Stimulated activated effector memory CD8-positive, alpha-beta T cell treated with anti-CD3 and anti-CD28 coated beads, Interleukin-12 subunit alpha, Interleukin-12 subunit beta, amount 100 ng/mL, for 72 hours (primary cell): Measurements from ENCODE around the gene MSI2.

Experiments used
- ATAC-seq: fragments of 150-1000 bp; cut with Tn5 transposase; 2 replicates; pipeline ENCODE4 v1.10.0; 2021
- DNase-seq, 2 donors: peaks; one replicate each; pipeline ENCODE4 v3.0.0; 2021 to 2022; ENCODE audit warnings: low spot score in 2 of 2
- H3K27ac Mint-ChIP-seq: one replicate; pipeline ENCODE4 v1.8.0; 2022; ENCODE audit warnings: mild to moderate bottlenecking, mixed read lengths
- H3K36me3 Mint-ChIP-seq: one replicate; pipeline ENCODE4 v1.8.0; 2022; ENCODE audit warnings: mild to moderate bottlenecking, mixed read lengths
- H3K4me1 Mint-ChIP-seq: one replicate; pipeline ENCODE4 v1.8.0; 2022; ENCODE audit warnings: mixed read lengths
- H3K4me3 Mint-ChIP-seq: one replicate; pipeline ENCODE4 v1.8.0; 2022; ENCODE audit warnings: mild to moderate bottlenecking, mixed read lengths
- H3K9me3 Mint-ChIP-seq: one replicate; pipeline ENCODE4 v1.8.0; 2022; ENCODE audit warnings: mixed read lengths

MSI2 gene

GRCh38 chr17:57724026-57724728, 467.9 kb downstream of the MSI2 start:
- ATAC-seq, result peak; percentile 31
- no peak for DNase-seq
- Mint-ChIP-seq H3K4me3 (no peak overlapping the region), H3K9me3 (no peaks in the 10 kb centered on the region), H3K4me1 (peaks cover 9% of the 10 kb centered on the region), H3K36me3 (no peaks in the 10 kb centered on the region), H3K27ac (no peak overlapping the region)

GRCh38 chr17:57724729-57725125, 468.4 kb downstream of the MSI2 start:
- Mint-ChIP-seq H3K4me3 (no peak overlapping the region), H3K4me1 (peaks cover 9% of the 10 kb centered on the region), H3K36me3 (no peaks in the 10 kb centered on the region), H3K27ac (no peak overlapping the region), H3K9me3 (no peaks in the 10 kb centered on the region)
- DNase-seq (no peak), ATAC-seq (no peak)

GRCh38 chr17:57726213-57726790, 470.0 kb downstream of the MSI2 start:
- ATAC-seq (no peak), DNase-seq (no peak)
- Mint-ChIP-seq H3K36me3 (no peaks in the 10 kb centered on the region), H3K4me3 (no peak overlapping the region), H3K27ac (no peak overlapping the region), H3K4me1 (peaks cover 15% of the 10 kb centered on the region), H3K9me3 (no peaks in the 10 kb centered on the region)

- DNase-seq (no peak), ATAC-seq (no peak)
- Mint-ChIP-seq H3K9me3 (no peaks in the 10 kb centered on the region), H3K27ac (no peak overlapping the region), H3K4me3 (no peak overlapping the region), H3K36me3 (no peaks in the 10 kb centered on the region), H3K4me1 (peaks cover 15% of the 10 kb centered on the region)
Measured at GRCh38 chr17:57726838-57727237, 470.5 kb downstream of the MSI2 start.

- DNase-seq, result no peak
- H3K9me3 Mint-ChIP-seq, result no peaks in the 10 kb centered on the region
- H3K36me3 Mint-ChIP-seq, result no peaks in the 10 kb centered on the region
- no peak for ATAC-seq
- H3K4me3 Mint-ChIP-seq, result no peak overlapping the region
- peaks cover 15% of the 10 kb centered on the region for H3K4me1 Mint-ChIP-seq
- peak overlapping the region; percentile 66 for H3K27ac Mint-ChIP-seq
Measured at GRCh38 chr17:57727630-57728175, 471.4 kb downstream of the MSI2 start.

GRCh38 chr17:57730026-57730701, 473.8 kb downstream of the MSI2 start:
- H3K27ac Mint-ChIP-seq, result no peak overlapping the region
- peaks cover 6% of the 10 kb centered on the region for H3K4me1 Mint-ChIP-seq
- no peaks in the 10 kb centered on the region for H3K36me3 Mint-ChIP-seq
- DNase-seq, result no peak
- no peak overlapping the region for H3K4me3 Mint-ChIP-seq
- no peaks in the 10 kb centered on the region for H3K9me3 Mint-ChIP-seq
- peak; percentile 60 for ATAC-seq

GRCh38 chr17:57732062-57732461, 475.7 kb downstream of the MSI2 start:
- H3K27ac Mint-ChIP-seq, result no peak overlapping the region
- DNase-seq (no peak), ATAC-seq (no peak)
- peaks cover 6% of the 10 kb centered on the region for H3K4me1 Mint-ChIP-seq
- no peak overlapping the region for H3K4me3 Mint-ChIP-seq
- no peaks in the 10 kb centered on the region for H3K9me3 Mint-ChIP-seq
- H3K36me3 Mint-ChIP-seq, result no peaks in the 10 kb centered on the region

GRCh38 chr17:57733085-57733484, 476.8 kb downstream of the MSI2 start:
- Mint-ChIP-seq H3K4me3 (no peak overlapping the region), H3K27ac (no peak overlapping the region), H3K9me3 (no peaks in the 10 kb centered on the region), H3K36me3 (no peaks in the 10 kb centered on the region), H3K4me1 (peaks cover 6% of the 10 kb centered on the region)
- no peak for ATAC-seq
- DNase-seq, result no peak
